Muscle of arm (tissue), 12 donors: Measurements from ENCODE around the gene MAFB. TPM values are rescaled to one million over a fixed set of nuclear protein-coding genes. Genes with fewer than 3 reads are reported as not detected.

Experiments used
- DNase-seq: peaks from one replicate; pipeline ENCODE4 v3.0.0-alpha.2; 2013
- polyA plus RNA-seq, 12 donors: library from polyadenylated mRNA; unstranded; fragments of 120-200 nt; gene quantifications; one replicate each; pipeline ENCODE4 v1.2.1, GENCODE V29; 2013; ENCODE audit not compliant: insufficient read length in 12 of 12

The MAFB gene
- polyA plus RNA-seq, 12 donors = 8.2 to 30.6 (median 9.9) TPM; not detected in 1

DNA sequence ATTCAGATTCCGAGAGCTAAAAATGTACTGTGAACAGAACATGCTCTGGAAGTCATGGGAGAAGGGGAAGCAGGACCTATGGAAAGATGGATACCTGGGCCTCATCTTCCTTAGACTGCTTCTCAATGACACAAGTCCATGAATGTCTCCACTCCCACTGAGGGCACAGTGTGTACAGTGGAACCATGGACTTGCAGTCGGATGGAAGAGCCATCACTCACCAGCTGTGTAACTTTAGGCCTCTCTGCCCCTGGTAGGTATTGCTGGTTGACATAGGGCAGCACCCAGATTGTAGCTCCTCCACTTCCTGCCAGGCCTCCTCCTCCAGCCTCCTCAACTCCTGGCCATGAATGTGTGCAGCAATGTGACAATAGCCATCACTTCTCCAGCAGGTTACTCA lies 52.5 kb downstream of the MAFB start:
- DNase-seq = no peak

DNA sequence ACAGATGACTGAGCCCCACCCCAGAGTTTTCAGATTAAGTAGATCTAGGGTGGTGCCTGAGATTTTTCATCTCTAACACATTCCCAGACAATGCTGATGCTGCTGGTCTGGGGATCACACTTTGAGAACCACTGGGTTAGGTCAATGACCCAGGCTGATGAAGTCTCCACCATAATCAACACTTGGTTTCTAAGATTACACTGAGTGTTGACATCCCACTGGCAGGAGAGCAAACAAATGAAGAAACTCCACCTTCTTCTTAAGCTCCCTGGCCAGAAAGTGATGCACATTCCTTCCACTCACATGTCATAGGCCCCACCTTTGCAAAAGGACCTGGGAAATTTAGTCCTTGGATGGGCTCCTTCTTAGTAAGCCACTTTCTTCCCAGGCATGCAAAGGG lies 53.1 kb downstream of the MAFB start:
- no peak for DNase-seq
